Neural cell (in vitro differentiated cells): ENCODE results near the gene CCDC40.

Source experiments
- EZH2 ChIP-seq: fragments of 200-600, 300-800 bp; shearing (Covaris generic), sonication (generic); IDR thresholded peaks from 2 replicates; pipeline ENCODE4 v1.6.1; 2014; ENCODE audit warnings: antibody characterized with exemption, low read length, borderline replicate concordance, mild to moderate bottlenecking; ENCODE audit not compliant: insufficient read depth, poor library complexity, severe bottlenecking
- MXI1 ChIP-seq: fragments of 450-650 bp; conservative IDR thresholded peaks from 2 replicates; pipeline ENCODE4 v1.6.1; 2014; ENCODE audit warnings: antibody characterized with exemption, mild to moderate bottlenecking; ENCODE audit not compliant: poor library complexity, severe bottlenecking
- POLR2AphosphoS5 ChIP-seq: IDR thresholded peaks from 2 replicates; pipeline ENCODE4 v1.6.1; 2012
- TF ChIP-seq, protein P1 (sequence below): fragments of 450-650 bp; IDR thresholded peaks from 2 replicates; pipeline ENCODE4 v1.5.1; 2014; ENCODE audit warnings: antibody characterized with exemption, mild to moderate bottlenecking, moderate library complexity; ENCODE audit not compliant: poor library complexity, severe bottlenecking

DNA sequence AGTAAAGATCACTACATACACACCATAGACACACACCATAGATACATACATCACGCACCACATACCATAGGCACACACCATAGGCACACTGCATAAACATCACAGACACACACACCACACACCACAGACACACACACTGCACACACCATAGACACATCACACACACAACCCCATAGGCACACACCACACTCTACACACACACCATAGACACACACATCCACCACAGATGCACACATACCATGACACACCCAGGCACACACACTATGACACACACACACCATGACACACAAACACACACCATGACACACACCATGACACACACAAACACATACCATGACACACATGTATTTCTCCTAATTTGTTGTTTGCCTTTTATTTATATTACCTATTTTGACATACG is 14.8 kb upstream of the CCDC40 start:
- no peak for TF ChIP-seq POLR2AphosphoS5
- TF ChIP-seq, protein P1, sequence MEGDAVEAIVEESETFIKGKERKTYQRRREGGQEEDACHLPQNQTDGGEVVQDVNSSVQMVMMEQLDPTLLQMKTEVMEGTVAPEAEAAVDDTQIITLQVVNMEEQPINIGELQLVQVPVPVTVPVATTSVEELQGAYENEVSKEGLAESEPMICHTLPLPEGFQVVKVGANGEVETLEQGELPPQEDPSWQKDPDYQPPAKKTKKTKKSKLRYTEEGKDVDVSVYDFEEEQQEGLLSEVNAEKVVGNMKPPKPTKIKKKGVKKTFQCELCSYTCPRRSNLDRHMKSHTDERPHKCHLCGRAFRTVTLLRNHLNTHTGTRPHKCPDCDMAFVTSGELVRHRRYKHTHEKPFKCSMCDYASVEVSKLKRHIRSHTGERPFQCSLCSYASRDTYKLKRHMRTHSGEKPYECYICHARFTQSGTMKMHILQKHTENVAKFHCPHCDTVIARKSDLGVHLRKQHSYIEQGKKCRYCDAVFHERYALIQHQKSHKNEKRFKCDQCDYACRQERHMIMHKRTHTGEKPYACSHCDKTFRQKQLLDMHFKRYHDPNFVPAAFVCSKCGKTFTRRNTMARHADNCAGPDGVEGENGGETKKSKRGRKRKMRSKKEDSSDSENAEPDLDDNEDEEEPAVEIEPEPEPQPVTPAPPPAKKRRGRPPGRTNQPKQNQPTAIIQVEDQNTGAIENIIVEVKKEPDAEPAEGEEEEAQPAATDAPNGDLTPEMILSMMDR: no peak
- no peak for TF ChIP-seq EZH2
- no peak for TF ChIP-seq MXI1
